Tibial nerve (tissue), 4 donors: ENCODE data around the gene CACNA1B. TPM values are rescaled to one million over a fixed set of nuclear protein-coding genes. Genes with fewer than 3 reads are reported as not detected.

Experiments used
- DNase-seq, 2 donors: peaks; one replicate each; pipeline ENCODE4 v3.0.0-alpha.2; 2019; ENCODE audit warnings: low spot score in 2 of 2
- H3K27ac ChIP-seq, 4 donors: fragments of 200-600 bp; sonication (generic) in 3 of 4; one replicate each; pipeline ENCODE4 v1.5.1; 2017 to 2019; ENCODE audit warnings: mild to moderate bottlenecking in 1 of 4
- H3K27me3 ChIP-seq, 2 donors: fragments of 200-600 bp; sonication (generic) in 1 of 2; one replicate each; pipeline versions ENCODE4 v1.5.1 to v1.6.0; 2017 to 2019
- H3K36me3 ChIP-seq, 3 donors: fragments of 200-600 bp; sonication (generic); one replicate each; pipeline ENCODE4 v1.5.1; 2018 to 2019
- H3K4me1 ChIP-seq, 4 donors: fragments of 200-600 bp; sonication (generic) in 3 of 4; one replicate each; pipeline ENCODE4 v1.5.1; 2017 to 2019
- H3K4me3 ChIP-seq, 4 donors: fragments of 200-600 bp; sonication (generic) in 3 of 4; one replicate each; pipeline ENCODE4 v1.5.1; 2017 to 2019; ENCODE audit warnings: mild to moderate bottlenecking in 1 of 4, moderate library complexity in 1 of 4
- H3K9me3 ChIP-seq, 4 donors: fragments of 200-600 bp; sonication (generic) in 3 of 4; one replicate each; pipeline ENCODE4 v1.5.1; 2017 to 2019
- EP300 ChIP-seq, 2 donors: sonication (generic); formaldehyde crosslinking; IDR thresholded peaks; one replicate each; pipeline ENCODE4 v1.6.1; 2017; ENCODE audit warnings: antibody characterized with exemption in 2 of 2, mild to moderate bottlenecking in 1 of 2
- POLR2A ChIP-seq, 2 donors: fragments of 450-650 bp; IDR thresholded peaks; one replicate each; pipeline ENCODE4 v1.6.1; 2017; ENCODE audit warnings: antibody characterized with exemption in 2 of 2, mild to moderate bottlenecking in 2 of 2, moderate library complexity in 2 of 2
- whole genome bisulfite sequencing, 2 donors: methylation state at CpG; one replicate each; pipeline ENCODE4 v1.1.5; 2018; 5-methylcytosine and 5-hydroxymethylcytosine counted together
- total RNA-seq, 4 donors: library from RNA; depleted of rRNA; stranded (reverse); fragments of >200 nt; gene quantifications; one replicate each; pipeline ENCODE4 v1.1.0, GENCODE V29; 2016
- TF ChIP-seq, protein P1 (sequence below), 5 experiments: fragments of 200-600 bp in 3 of 5; fragments of 450-650 bp in 2 of 5; sonication (generic) in 3 of 5; IDR thresholded peaks; one replicate each; pipeline ENCODE4 v1.5.1; 2016 to 2019; ENCODE audit warnings: antibody characterized with exemption in 5 of 5, mild to moderate bottlenecking in 3 of 5, moderate library complexity in 2 of 5

The CACNA1B gene
- total RNA-seq, 4 donors from 2014 or later, result under 0.01 TPM; not detected in 2

DNA sequence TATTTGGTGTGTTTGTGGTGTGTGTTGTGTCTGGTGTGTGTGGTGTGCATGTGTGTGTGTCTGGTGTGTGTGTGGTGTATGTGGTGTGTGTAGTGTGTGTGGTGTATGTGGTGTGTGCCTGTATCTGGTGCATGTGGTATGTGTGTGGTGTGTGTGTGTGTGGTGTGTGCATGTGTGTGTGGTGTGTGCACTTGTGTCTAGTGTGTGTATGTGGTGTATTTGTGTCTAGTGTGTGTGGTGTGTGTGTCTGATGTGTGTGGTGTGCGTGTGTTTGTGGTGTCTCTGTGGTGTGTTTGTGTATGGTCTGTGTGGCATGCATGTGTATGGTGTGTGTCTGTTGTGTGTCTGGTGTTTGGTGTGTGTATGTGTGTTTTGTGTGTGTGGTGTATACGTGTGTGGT is 71.1 kb downstream of the CACNA1B start:
- 90 to 93% methylated on average over 2 of the region's 2 CpGs for WGBS, 2 donors
- DNase-seq, result no peak
- Histone ChIP-seq H3K4me1 (no peaks in the 10 kb centered on the region), H3K27me3 (no peaks in the 10 kb centered on the region), H3K27ac (no peak overlapping the region), H3K36me3 (no peaks in the 10 kb centered on the region), H3K4me3 (no peak overlapping the region), H3K9me3 (peaks cover 0 to 33% (median 0%) of the 10 kb centered on the region in 4 donors)
- TF ChIP-seq, protein P1, sequence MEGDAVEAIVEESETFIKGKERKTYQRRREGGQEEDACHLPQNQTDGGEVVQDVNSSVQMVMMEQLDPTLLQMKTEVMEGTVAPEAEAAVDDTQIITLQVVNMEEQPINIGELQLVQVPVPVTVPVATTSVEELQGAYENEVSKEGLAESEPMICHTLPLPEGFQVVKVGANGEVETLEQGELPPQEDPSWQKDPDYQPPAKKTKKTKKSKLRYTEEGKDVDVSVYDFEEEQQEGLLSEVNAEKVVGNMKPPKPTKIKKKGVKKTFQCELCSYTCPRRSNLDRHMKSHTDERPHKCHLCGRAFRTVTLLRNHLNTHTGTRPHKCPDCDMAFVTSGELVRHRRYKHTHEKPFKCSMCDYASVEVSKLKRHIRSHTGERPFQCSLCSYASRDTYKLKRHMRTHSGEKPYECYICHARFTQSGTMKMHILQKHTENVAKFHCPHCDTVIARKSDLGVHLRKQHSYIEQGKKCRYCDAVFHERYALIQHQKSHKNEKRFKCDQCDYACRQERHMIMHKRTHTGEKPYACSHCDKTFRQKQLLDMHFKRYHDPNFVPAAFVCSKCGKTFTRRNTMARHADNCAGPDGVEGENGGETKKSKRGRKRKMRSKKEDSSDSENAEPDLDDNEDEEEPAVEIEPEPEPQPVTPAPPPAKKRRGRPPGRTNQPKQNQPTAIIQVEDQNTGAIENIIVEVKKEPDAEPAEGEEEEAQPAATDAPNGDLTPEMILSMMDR (IDR thresholded peaks at IDR 0.05), result no peak
- TF ChIP-seq EP300 (IDR thresholded peaks at IDR 0.05), result no peak
- no peak for TF ChIP-seq POLR2A (IDR thresholded peaks at IDR 0.05)

DNA sequence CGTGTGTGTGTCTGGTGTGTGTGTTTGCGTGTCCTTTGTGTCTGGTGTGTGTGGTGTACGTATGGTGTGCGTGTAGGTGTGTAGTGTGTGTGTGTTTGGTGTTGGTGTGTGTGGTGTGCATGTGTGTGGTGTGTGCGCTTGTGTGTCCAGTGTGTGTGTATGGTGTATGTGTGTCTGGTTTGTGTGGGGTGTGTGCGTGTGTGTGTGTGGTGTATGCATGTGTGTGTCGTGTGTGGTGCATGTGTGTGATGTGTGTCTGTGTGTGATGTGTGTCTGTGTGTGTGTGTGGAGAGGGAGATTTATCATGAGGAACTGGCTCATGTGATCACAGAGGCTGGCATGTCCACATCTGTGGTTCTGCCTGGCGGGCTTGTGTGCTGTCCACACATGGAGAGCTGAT is 71.7 kb downstream of the CACNA1B start:
- Histone ChIP-seq H3K4me1 (no peaks in the 10 kb centered on the region), H3K27me3 (no peaks in the 10 kb centered on the region), H3K36me3 (no peaks in the 10 kb centered on the region), H3K9me3 (peaks cover 0 to 28% (median 0%) of the 10 kb centered on the region in 4 donors), H3K4me3 (no peak overlapping the region), H3K27ac (no peak overlapping the region)
- WGBS, 2 donors, result 82 to 93% methylated on average over 8 of the region's 8 CpGs
- TF ChIP-seq EP300 (IDR thresholded peaks at IDR 0.05) (no peak), POLR2A (IDR thresholded peaks at IDR 0.05) (no peak)
- TF ChIP-seq, protein P1 (IDR thresholded peaks at IDR 0.05), result no peak
- DNase-seq, result no peak

DNA sequence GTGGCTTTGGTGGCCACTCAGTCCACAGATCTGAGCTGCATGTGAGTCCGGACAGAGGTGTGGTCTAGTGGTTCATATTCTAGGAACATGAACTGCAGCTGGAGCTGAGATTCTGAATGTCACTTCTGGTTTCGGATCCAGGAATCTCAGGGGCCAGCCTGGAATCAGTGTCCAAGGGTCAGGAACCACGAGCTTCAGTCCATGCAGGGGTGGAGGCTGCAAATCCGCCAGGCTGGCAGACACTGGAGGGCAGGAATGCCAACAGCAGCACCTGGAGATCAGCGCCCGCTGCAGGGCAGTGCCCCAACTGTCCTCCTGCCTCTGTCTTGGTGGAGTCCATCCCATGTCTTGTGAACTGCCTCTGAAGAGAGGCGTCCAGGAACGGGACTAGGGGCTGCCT is 73.5 kb downstream of the CACNA1B start:
- Histone ChIP-seq H3K4me1 (no peaks in the 10 kb centered on the region), H3K4me3 (no peak overlapping the region), H3K27ac (no peak overlapping the region), H3K27me3 (no peaks in the 10 kb centered on the region), H3K36me3 (no peaks in the 10 kb centered on the region), H3K9me3 (peaks cover 0 to 10% (median 0%) of the 10 kb centered on the region in 4 donors)
- WGBS, 2 donors, result 74 to 78% methylated on average over 8 of the region's 8 CpGs
- TF ChIP-seq POLR2A (IDR thresholded peaks at IDR 0.05) (no peak), EP300 (IDR thresholded peaks at IDR 0.05) (no peak)
- TF ChIP-seq, protein P1 (IDR thresholded peaks at IDR 0.05), result no peak
- no peak for DNase-seq

DNA sequence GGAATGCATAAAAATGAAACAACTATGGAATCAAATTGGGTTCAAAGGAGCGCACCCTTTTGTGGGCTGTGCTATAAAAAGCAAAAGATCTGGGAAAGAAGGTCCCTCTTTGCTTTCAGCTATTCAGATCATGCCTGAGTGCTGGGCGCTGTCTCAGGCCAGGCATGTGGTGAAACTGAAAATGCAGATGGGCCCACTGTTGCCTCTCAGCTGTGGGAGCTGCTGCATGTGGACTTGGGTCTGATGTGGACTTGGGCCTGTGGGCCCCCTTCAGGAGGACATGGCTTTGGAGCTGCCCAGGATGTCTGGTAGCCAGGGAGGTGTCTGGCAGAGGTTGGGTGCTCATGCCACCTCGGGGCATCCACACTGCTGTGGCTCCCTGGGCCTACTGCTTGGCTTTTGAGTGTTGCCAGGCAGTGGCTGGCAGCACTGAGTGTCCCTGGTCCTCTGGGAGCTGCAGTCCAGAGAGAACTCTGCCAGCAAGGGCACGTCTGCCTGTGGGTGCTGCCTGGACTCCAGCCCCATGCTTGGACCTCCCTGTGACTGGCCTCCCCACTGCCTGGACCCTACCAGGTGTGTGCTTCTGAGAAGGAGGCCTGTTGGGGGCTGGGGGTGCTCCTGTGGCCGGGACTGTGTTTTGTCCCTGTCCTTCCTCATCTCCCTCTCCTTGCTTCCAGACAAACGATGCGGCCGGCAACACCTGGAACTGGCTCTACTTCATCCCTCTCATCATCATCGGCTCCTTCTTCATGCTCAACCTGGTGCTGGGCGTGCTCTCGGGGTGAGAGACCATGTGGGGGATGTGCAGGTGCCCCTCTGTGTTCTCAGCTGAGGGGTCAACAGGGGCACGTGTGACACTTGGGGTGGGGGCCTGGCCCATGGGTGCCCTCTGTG is 74.3 kb downstream of the CACNA1B start:
- H3K36me3 ChIP-seq, result no peaks in the 10 kb centered on the region
- WGBS, 2 donors, result 78 to 85% methylated on average over 6 to 12 of the region's 12 CpGs

More for the DNA sequence above, 74.3 kb downstream of the CACNA1B start:
- no peaks in the 10 kb centered on the region for H3K4me1 ChIP-seq
- TF ChIP-seq EP300 (IDR thresholded peaks at IDR 0.05) (no peak), POLR2A (IDR thresholded peaks at IDR 0.05) (no peak)
- TF ChIP-seq, protein P1 (IDR thresholded peaks at IDR 0.05), result no peak
- no peaks in the 10 kb centered on the region for H3K27me3 ChIP-seq
- H3K27ac ChIP-seq, result no peak overlapping the region
- peaks cover 0 to 3% (median 0%) of the 10 kb centered on the region in 4 donors for H3K9me3 ChIP-seq
- no peak overlapping the region for H3K4me3 ChIP-seq
- DNase-seq, result no peak
